Muscle layer of duodenum (tissue), 2 donors: ENCODE measurements around the gene TBC1D12.
"Not testable (repeated sequence)": the region's sequence is repeated elsewhere in the genome, so short reads cannot be mapped to it uniquely, and the experiment has no call there.

ENCODE experiments used
- H3K27ac ChIP-seq: one replicate; pipeline ENCODE4 v1.7.0; 2013; ENCODE audit warnings: mild to moderate bottlenecking, low read length
- H3K27me3 ChIP-seq: one replicate; pipeline ENCODE4 v1.7.0; 2013; ENCODE audit warnings: low read depth, mild to moderate bottlenecking, control low read depth, low read length
- H3K36me3 ChIP-seq, 2 donors: one replicate each; pipeline ENCODE4 v1.7.0; 2013; ENCODE audit warnings: low read length in 2 of 2, control low read depth in 1 of 2, mild to moderate bottlenecking in 1 of 2; ENCODE audit not compliant: insufficient read depth in 2 of 2, control insufficient read depth in 1 of 2
- H3K4me1 ChIP-seq, 2 donors: one replicate each; pipeline ENCODE4 v1.7.0; 2013; ENCODE audit warnings: low read length in 2 of 2, mild to moderate bottlenecking in 2 of 2, control low read depth in 1 of 2, moderate library complexity in 1 of 2; ENCODE audit not compliant: insufficient read depth in 2 of 2, control insufficient read depth in 1 of 2
- H3K4me3 ChIP-seq, 2 donors: one replicate each; pipeline ENCODE4 v1.7.0; 2013; ENCODE audit warnings: low read length in 2 of 2, low read depth in 1 of 2, mild to moderate bottlenecking in 1 of 2
- H3K9me3 ChIP-seq, 2 donors: one replicate each; pipeline ENCODE4 v1.7.0; 2013; ENCODE audit warnings: low read length in 2 of 2, control low read depth in 1 of 2, mild to moderate bottlenecking in 1 of 2; ENCODE audit not compliant: control insufficient read depth in 1 of 2
- donor health status: healthy.

TBC1D12 gene

DNA sequence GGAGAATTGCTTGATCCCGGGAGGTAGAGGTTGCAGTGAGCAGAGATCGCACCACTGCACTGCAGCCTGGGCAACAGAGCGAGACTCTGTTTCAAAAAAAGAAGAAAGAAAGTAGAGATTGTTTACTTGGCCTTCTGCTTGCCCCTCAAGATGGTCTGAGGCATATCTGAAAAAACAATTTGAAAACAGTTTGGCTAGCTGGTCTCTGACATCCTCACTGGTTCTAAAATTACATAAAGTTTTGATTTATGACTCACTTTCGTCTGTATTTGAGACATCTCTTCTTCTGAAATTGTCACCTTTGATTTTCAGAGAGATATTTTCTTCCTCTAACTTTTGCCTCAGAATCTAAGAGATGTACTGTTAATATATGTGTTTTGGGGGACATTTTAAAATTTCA, 93.7 kb downstream of the TBC1D12 start:
- Histone ChIP-seq H3K9me3 (no peaks in the 10 kb centered on the region), H3K4me3 (no peak overlapping the region), H3K27ac (no peak overlapping the region), H3K36me3 (no peaks in the 10 kb centered on the region), H3K4me1 (peaks cover 0 to 3% of the 10 kb centered on the region in 2 donors), H3K27me3 (no peaks in the 10 kb centered on the region)

DNA sequence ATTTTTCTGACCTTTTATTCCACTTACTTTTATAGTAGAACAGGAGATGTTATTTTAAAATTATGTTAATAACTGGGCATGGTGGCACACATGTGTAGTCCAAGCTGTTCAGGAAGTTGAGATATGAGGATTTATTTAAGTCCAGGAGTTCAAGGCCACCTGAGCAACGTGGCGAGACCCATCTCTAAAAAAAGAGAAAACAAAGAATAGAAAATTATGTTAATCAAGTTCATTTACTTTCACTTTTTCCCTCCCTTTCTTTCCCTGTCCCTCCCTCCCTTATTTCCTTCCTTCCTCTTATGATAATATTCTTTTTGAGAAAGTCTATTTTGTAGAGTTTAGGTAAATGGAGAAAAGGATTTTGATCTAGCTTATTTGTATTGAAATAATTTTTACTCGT, 94.3 kb downstream of the TBC1D12 start:
- Histone ChIP-seq H3K9me3 (no peaks in the 10 kb centered on the region), H3K36me3 (no peaks in the 10 kb centered on the region), H3K4me3 (no peak overlapping the region), H3K27ac (no peak overlapping the region), H3K27me3 (no peaks in the 10 kb centered on the region), H3K4me1 (no peaks in the 10 kb centered on the region)

DNA sequence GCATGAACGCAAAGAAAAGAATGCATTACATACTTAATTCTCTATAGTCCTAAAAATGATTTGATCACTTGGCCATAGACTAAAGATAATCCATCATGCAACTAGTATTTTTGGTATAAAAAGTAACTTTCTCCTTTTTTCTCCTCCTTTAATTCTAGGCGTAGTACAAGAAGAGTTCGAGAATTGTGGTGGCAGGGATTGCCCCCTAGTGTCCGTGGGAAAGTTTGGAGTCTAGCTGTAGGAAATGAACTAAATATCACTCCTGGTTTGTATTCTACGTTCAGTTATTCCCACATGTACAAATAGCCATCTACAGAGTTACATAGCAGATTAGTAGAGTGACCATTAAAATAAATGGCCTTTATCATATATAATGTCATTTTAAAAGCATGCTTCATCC, 97.7 kb downstream of the TBC1D12 start:
- Histone ChIP-seq H3K4me3 (no peak overlapping the region), H3K4me1 (no peaks in the 10 kb centered on the region), H3K27ac (no peak overlapping the region), H3K27me3 (no peaks in the 10 kb centered on the region), H3K9me3 (no peaks in the 10 kb centered on the region), H3K36me3 (no peaks in the 10 kb centered on the region)

DNA sequence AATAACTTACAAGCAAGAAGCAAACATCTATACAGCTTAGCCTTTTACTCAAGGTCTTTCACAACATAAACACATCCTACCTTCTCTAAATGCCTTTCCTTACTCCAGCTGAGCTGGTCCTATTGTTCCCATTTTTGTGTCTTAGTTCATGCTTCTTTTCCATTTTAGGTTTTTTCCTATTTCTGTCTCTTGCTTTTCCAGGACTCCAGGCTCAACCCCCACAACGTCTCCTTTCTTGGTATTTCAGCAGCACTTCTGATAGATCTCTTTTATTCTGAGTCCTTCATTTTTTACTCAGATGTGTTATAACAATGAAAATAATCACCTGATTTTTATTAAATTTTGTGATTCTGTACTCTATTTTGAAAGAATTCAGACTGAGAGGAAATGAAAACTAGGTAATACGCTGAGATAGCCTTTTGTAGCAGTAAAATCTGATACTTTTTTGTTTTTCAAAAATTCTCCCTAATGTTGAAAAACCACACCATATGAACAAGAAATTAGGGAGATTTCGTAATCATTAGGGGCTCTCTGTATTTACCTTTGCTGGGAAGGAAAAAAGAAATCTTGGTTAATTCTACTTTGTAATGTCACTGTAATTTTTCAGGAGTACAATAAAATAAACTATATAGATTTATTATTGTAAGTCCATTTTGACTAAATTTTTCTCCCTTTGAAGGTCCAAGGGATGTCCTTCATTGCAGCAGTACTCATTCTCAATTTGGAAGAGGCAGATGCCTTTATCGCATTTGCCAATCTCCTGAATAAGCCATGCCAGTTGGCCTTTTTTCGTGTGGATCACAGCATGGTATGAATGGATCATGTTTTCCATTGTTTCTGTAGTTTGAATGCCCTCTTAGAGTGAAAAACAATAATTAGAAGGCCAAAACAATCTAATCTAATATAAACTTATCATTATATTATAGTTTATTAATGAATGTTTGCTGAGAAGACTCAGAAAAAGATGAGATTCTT, 119.2 kb downstream of the TBC1D12 start:
- Histone ChIP-seq H3K4me3 (no peak overlapping the region), H3K27me3 (no peaks in the 10 kb centered on the region), H3K4me1 (no peaks in the 10 kb centered on the region), H3K27ac (no peak overlapping the region), H3K9me3 (no peaks in the 10 kb centered on the region), H3K36me3 (peaks cover 0 to 9% of the 10 kb centered on the region in 2 donors)

DNA sequence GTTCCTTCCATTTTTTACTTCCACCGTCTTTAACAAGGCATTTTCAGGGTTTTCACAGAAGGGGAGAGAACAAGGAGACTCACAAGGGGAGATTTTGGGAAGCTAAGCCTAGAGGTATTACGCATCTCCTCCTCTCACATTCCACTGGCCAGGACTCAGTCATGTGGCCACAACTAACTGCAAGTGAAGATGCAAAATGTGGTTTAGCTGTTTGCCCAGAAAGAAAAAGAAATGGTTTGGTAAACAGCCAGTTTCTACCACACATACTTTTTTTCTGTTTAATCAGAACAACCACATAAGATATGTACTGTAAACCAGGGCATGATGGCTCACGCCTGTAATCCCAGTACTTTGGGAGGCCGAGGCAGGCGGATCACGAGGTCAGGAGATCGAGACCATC, 121.8 kb downstream of the TBC1D12 start:
- Histone ChIP-seq H3K27me3 (no peaks in the 10 kb centered on the region), H3K9me3 (no peaks in the 10 kb centered on the region), H3K36me3 (peaks cover 0 to 9% of the 10 kb centered on the region in 2 donors), H3K4me3 (no peak overlapping the region), H3K4me1 (no peaks in the 10 kb centered on the region), H3K27ac (no peak overlapping the region)

DNA sequence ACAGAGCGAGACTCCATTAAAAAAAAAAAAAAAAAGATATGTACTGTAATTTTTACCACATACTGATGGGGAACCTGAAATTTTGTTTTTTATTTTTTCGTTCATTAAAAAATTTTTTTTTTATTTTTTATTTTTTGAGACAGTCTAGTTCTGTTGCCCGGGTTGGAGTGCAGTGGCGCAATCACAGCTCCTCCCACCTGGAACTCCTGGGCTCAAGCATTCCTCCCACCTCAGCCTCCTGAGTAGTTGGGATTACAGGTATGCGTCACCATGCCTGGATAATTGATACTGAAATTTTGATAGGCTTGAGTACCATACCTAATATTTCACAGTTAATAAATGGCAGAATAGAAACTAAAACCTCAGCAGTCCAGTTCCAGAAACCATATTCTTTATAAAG, 122.4 kb downstream of the TBC1D12 start:
- no peaks in the 10 kb centered on the region for H3K9me3 ChIP-seq
- no peaks in the 10 kb centered on the region for H3K27me3 ChIP-seq
- no peak overlapping the region for H3K4me3 ChIP-seq
- H3K4me1 ChIP-seq: no peaks in the 10 kb centered on the region
- no peak overlapping the region for H3K27ac ChIP-seq
- H3K36me3 ChIP-seq: peaks cover 0 to 9% of the 10 kb centered on the region in 2 donors

DNA sequence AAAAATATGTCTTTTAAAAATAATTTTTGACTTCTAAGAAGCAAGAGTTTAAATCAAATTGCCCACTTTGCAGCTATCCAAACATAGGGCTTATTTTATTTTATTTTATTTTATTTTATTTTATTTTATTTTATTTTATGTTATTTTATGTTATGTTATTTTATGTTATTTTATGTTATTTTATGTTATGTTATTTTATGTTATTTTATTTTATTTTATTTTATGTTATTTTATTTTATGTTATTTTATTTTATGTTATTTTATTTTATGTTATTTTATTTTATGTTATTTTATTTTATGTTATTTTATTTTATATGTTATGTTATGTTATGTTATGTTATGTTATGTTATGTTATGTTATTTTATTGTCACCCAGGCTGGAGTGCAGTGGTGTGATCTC, 129.2 kb downstream of the TBC1D12 start:
- not testable (repeated sequence) for H3K27ac ChIP-seq, H3K4me1 ChIP-seq, H3K9me3 ChIP-seq, H3K27me3 ChIP-seq, H3K4me3 ChIP-seq
- H3K36me3 ChIP-seq: peaks cover 19 to 22% of the 10 kb centered on the region in 2 donors

DNA sequence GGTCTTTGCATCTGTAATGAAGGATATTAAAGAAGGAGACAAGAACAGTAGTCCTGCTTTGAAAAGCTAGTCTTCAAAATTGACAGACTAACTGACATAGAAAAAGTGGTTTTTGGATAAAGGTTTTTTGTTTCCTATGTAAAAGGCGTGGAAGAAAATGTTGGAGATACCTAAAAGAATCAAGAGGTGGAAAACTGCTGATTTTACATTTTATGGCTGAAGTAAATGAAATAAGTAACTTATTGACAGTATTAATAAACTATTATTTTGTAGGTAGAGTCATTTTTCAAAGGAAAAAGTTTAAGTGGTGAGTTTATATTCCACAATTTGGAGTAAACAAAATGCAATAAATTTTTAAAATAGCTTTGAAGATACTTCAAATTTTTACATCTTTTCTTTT, 130.7 kb downstream of the TBC1D12 start:
- Histone ChIP-seq H3K4me3 (no peak overlapping the region), H3K27ac (no peak overlapping the region), H3K36me3 (peaks cover 19 to 22% of the 10 kb centered on the region in 2 donors), H3K27me3 (no peaks in the 10 kb centered on the region), H3K4me1 (no peaks in the 10 kb centered on the region), H3K9me3 (no peaks in the 10 kb centered on the region)

DNA sequence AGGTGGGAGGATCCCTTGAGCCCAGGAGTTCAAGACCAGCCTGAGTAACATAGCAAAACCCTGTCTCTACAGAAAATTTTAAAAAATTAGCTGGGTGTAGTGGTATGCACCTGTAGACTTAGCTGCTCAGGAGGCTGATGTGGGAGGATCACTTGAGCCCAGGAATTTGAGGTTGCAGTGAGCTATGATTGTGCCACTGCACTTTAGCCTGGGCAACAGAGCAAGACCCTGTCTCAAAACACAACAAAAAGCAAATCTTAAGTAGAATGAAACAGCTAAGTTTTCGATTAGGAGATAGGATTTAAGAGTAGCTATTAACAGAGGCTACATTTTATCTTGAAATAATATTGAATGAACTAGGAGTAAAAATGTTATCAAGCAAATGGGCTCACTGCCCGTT, 139.9 kb downstream of the TBC1D12 start:
- H3K4me3 ChIP-seq, H3K36me3 ChIP-seq, H3K27me3 ChIP-seq, H3K9me3 ChIP-seq, H3K27ac ChIP-seq: not testable (repeated sequence)
- peaks cover 8 to 10% of the 10 kb centered on the region in 2 donors for H3K4me1 ChIP-seq

DNA sequence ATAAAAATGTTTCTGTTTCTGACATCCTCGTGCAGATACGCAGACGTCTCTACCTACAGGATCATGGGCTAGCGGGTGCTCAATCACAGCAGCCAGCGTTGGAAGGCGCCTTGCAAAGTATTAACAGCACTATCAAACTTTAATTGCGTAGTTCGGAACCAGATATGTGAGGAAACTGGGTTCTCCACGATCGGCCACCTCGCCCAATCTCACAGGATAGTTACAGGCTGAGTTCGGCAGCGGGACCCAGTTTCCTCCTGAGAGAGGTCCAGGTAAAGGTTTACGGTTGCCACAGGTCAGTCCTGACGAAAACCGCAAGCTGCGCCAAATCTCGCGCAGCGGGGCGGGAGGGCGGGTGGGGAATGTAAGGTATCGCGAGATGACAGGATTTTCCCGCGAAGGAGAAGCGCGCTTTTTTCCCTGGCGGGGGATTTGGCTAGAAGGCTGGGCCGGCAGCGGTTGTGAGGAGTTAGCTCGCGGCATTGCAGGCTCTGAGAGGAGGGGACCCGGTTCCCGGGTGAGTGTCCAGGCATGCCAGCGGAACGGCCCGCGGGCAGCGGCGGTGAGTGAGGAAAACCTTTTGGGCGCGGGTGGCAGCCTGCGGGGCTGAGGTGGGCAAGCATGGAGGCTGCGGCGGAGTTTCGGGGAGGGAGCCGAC, 143.2 kb downstream of the TBC1D12 start, which contains the start of gene HELLS:
Gene HELLS, plus strand, starts transcription at position 398 of the 658 bp plus-strand sequence. Its CDS starts 134 bp downstream, at position 532.
- H3K27me3 ChIP-seq: no peaks in the 10 kb centered on the region
- H3K27ac ChIP-seq: peak within 1 kb of the TSS; percentile 69
- H3K4me1 ChIP-seq: peaks cover 8 to 10% of the 10 kb centered on the region in 2 donors
- no peaks in the 10 kb centered on the region for H3K36me3 ChIP-seq
- no peaks in the 10 kb centered on the region for H3K9me3 ChIP-seq
- peak within 1 kb of the TSS; percentile 94 to 97 for H3K4me3 ChIP-seq

DNA sequence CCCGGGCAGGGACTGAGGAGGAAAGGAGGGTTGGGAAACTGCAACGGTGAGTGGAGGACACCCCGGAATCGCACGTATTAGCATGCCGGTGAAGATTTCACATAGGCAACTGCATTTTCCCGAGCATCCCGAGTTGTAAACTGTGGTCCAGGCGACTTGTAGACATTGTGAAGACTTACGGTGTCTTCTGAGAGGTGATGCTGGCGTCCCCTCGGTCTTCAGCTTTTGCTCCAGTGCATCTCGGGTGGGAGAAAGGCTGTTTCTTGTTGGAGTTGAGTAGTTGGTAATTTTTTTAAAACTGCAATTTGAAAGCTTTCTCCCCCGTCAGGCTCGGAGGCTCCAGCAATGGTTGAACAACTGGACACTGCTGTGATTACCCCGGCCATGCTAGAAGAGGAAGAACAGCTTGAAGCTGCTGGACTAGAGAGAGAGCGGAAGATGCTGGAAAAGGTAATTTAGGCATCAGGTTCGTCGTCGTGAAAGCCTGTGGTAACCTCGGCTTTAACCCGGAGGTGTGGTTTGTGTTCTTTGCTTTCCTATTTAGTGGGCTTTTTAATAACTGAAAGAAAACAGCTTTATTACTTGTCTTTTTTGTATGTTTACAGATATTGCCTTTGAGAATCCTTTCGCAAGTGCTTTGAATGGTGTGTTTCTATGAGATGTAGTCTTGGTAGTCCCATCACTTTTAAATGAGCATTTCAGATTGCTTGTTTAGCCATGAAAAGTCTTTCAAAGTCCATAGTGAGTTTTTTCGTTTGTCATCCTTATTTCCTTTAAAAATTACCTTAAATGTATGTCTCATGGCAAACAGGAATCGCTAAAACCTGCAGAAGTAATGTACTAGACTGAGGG, 143.9 kb downstream of the TBC1D12 start:
- Histone ChIP-seq H3K4me1 (peaks cover 8 to 10% of the 10 kb centered on the region in 2 donors), H3K9me3 (no peaks in the 10 kb centered on the region), H3K4me3 (peak overlapping the region; percentile 94 to 97), H3K36me3 (no peaks in the 10 kb centered on the region), H3K27ac (peak overlapping the region; percentile 23), H3K27me3 (no peaks in the 10 kb centered on the region)
